Bronchial epithelial cell (primary cell): ENCODE results near the gene IGF1. TPM values are rescaled to one million over a fixed set of nuclear protein-coding genes. Genes with fewer than 3 reads are reported as not detected.

Experiments used
- DNase-seq: peaks from one replicate; pipeline ENCODE4 v3.0.0-alpha.2; 2010; ENCODE audit warnings: low read depth
- FAIRE-seq: peaks from 2 replicates; lab custom pipeline; 2011; peaks lifted over from hg19 to GRCh38; lab: Jason Lieb, UNC
- H3K27me3 ChIP-seq: 2 replicates; pipeline ENCODE4 v1.5.1; 2011; ENCODE audit warnings: low read length; ENCODE audit not compliant: control insufficient read depth, insufficient read depth
- H3K36me3 ChIP-seq: 2 replicates; pipeline ENCODE4 v1.5.1; 2011; ENCODE audit warnings: low read length; ENCODE audit not compliant: control insufficient read depth, insufficient read depth
- H3K4me3 ChIP-seq: 2 replicates; pipeline ENCODE4 v1.5.1; 2011; ENCODE audit warnings: mild to moderate bottlenecking, low read depth, low read length, control low read depth
- total RNA-seq: library from RNA; depleted of rRNA; stranded (reverse); fragments of >200 nt; gene quantifications from 2 replicates; pipeline ENCODE4 v1.2.1, GENCODE V29; 2014
- TF ChIP-seq, protein P1 (sequence below): IDR thresholded peaks from 2 replicates; pipeline ENCODE4 v1.5.1; 2011; ENCODE audit warnings: mild to moderate bottlenecking, moderate library complexity, low read length, control low read depth, inconsistent platforms; ENCODE audit not compliant: insufficient read depth, severe bottlenecking

The IGF1 gene
- total RNA-seq, 1 donor from 2014 or later: 0.26 TPM

DNA sequence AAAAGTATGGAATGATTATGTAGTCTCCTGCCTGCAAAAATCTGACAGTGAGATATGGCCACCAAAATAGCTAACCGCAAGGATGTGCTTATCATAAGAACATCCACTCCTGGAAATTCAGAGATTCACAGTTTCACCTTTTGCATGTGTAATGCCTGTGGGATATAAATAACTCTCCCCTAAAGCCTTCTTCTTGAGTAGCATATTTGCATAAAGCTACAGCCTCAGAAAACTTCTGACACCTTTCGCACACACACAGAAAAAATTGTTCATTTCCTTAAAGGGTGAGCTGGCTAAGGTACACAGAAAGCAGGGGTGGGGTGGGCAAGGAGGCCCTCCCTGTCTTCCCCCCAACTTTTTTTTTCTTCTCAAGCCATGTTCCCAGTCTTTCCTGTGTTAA, 3.1 kb upstream of the IGF1 start:
- TF ChIP-seq, protein P1, sequence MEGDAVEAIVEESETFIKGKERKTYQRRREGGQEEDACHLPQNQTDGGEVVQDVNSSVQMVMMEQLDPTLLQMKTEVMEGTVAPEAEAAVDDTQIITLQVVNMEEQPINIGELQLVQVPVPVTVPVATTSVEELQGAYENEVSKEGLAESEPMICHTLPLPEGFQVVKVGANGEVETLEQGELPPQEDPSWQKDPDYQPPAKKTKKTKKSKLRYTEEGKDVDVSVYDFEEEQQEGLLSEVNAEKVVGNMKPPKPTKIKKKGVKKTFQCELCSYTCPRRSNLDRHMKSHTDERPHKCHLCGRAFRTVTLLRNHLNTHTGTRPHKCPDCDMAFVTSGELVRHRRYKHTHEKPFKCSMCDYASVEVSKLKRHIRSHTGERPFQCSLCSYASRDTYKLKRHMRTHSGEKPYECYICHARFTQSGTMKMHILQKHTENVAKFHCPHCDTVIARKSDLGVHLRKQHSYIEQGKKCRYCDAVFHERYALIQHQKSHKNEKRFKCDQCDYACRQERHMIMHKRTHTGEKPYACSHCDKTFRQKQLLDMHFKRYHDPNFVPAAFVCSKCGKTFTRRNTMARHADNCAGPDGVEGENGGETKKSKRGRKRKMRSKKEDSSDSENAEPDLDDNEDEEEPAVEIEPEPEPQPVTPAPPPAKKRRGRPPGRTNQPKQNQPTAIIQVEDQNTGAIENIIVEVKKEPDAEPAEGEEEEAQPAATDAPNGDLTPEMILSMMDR: no peak
- FAIRE-seq: no peak
- no peaks in the 10 kb centered on the region for H3K27me3 ChIP-seq
- no peak for DNase-seq
- H3K36me3 ChIP-seq: no peaks in the 10 kb centered on the region
- no peak overlapping the region for H3K4me3 ChIP-seq

DNA sequence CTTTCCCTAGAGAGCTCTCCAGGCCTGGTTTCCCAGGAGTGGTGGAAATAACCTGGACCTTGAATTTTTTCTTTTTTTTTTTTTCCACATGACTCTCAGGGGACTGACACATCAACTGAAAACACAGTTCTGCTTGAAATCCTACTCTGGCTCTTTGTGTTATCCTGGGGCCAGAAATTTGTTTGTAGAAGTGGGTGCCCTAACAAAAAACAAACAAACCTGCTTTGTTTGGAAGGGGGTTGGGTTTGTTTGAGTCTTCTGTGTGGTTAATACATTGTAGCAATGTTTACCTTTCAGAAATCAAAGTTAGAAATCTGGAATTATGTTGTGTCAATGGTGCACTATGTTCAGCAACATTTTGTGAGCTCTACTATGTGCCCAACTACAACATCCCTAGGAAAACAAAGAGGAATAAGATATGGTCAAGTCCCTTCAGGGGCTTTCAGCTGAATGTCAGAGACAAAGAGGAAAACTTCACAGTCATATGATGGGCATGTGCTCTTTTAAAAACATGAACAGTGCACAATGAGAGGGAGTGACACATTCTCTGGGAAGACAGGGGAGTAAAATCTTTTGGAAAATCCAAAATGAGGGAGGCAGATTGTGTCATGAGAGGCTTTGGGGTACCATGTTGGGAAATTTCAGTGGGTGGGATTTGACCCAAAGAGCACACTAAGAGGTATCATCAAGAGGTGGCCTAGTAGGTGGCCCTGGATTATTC, 1.5 kb upstream of the IGF1 start:
- FAIRE-seq (no peak), DNase-seq (no peak)
- no peaks in the 10 kb centered on the region for H3K27me3 ChIP-seq
- TF ChIP-seq, protein P1: no peak
- H3K36me3 ChIP-seq: no peaks in the 10 kb centered on the region
- H3K4me3 ChIP-seq: no peak overlapping the region

DNA sequence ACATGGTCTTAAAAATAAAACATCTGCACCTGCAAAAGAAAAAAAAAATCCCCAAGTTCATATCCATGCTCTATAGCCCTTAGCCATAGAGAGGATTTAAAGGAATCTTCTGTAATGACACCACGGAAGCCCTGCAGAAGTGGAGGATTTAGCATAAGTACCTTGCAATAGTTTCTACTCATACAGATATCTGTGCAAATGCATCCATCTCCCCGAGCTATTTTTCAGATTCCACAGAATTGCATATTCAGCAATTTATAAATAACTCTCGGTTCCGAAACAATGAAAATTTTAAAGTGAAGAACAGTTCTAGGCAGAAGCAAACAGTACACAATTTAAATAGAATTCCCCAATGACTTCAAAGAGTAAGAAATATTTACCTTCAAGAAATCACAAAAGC, 424 bp downstream of the IGF1 start:
- FAIRE-seq (no peak), DNase-seq (no peak)
- Histone ChIP-seq H3K27me3 (no peaks in the 10 kb centered on the region), H3K4me3 (no peak overlapping the region), H3K36me3 (no peaks in the 10 kb centered on the region)
- TF ChIP-seq, protein P1: no peak

DNA sequence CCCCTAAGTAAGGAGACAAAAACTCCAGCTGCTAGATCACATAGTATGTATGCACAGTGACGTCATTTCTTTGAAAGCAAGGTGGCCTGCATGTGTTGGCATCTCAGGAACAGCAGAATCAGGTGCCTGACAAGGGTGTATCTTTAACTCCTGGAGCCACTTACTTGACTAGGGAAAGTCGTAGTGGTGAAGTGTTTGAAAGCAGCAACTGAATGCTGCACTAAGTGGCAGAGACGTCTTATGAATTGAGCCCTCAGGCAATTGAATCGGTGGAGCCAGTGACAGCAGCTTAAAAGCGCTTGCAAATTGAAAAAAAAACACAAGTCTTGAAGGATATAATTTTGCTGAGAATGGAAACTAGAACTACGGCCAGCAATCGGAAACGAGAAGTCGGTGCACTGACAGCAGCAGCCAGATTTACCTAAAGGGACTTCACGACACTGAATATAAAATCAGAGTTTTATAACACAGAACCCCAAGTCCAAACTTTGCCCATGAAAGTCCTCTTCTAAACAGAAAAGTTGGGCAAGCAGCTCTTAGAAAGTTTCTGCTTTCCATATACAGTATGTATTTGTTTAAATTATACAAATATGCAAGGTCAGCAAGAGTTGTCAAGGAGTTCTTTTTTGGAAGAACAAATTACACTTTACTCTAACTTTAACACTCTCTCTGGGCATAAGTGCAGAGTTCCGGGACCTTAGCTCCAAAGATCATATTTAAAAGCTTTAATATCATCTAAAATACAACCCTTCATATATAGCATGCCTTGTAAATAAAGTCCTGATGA, 1.1 kb downstream of the IGF1 start:
- DNase-seq (peak; percentile 37), FAIRE-seq (no peak)
- TF ChIP-seq, protein P1: no peak
- Histone ChIP-seq H3K27me3 (no peaks in the 10 kb centered on the region), H3K4me3 (no peak overlapping the region), H3K36me3 (no peaks in the 10 kb centered on the region)

DNA sequence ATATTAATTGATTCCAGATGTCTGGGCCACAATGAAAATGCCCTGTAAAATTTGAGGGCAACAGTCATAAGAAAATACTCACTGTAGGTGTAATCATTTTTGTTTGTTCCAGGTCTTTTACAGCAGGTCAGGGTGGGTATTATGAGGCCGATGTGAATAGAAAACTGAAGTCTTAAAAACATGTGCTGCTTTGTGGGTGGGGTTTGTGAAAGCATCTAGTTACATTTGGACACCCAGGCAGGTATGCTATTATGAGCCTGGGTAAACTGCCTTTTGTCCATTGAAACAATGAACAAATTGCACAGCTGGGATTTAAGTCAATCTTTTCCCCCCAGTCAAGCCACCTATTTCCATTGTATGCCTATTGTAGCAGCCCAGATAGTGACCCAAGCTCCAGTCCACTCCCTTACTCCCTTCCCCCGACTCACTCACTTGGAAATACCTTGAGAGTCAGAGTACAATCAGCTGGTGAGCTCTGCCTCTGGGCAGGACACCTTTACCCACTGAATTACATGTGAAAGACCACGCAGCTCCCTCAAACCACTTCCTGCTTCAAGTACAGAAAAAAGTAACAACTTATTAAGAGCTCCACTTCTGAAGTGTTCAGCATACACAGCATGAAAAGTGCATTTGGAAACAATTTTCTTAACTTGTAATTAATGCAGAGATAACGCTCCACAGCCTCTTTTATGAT, 1.8 kb downstream of the IGF1 start:
- H3K36me3 ChIP-seq: no peaks in the 10 kb centered on the region
- TF ChIP-seq, protein P1: no peak
- H3K4me3 ChIP-seq: no peak overlapping the region
- no peaks in the 10 kb centered on the region for H3K27me3 ChIP-seq
- FAIRE-seq: no peak
- peak; percentile 26 for DNase-seq
